ENCODE data around the gene MGMT. TPM values are rescaled to one million over a fixed set of nuclear protein-coding genes. Genes with fewer than 3 reads are reported as not detected.

Gene MGMT
- total RNA-seq, 1 donor from 2014 or later = 22.1 TPM

- DNase-seq (ENCODE audit: low spot score) = no peak
Measured at GRCh38 chr10:129728246-129728820, 261.3 kb downstream of the MGMT start.

GRCh38 chr10:129728905-129729795 is 262.1 kb downstream of the MGMT start:
- no peak for DNase-seq (ENCODE audit: low spot score)

GRCh38 chr10:129730272-129730992 is 263.4 kb downstream of the MGMT start:
- DNase-seq (ENCODE audit: low spot score) = no peak

- no peak for DNase-seq (ENCODE audit: low spot score)
Measured at GRCh38 chr10:129730993-129731325, 263.9 kb downstream of the MGMT start.

GRCh38 chr10:129740532-129741279 is 273.7 kb downstream of the MGMT start:
- no peak for DNase-seq (ENCODE audit: low spot score)

- DNase-seq (ENCODE audit: low spot score) = no peak
Measured at GRCh38 chr10:129741280-129741977, 274.4 kb downstream of the MGMT start.

GRCh38 chr10:129741978-129742741 is 275.1 kb downstream of the MGMT start:
- no peak for DNase-seq (ENCODE audit: low spot score)

- DNase-seq (ENCODE audit: low spot score) = no peak
Measured at GRCh38 chr10:129742742-129743550, 275.9 kb downstream of the MGMT start.

- DNase-seq (ENCODE audit: low spot score) = no peak
Measured at GRCh38 chr10:129743738-129744133, 276.7 kb downstream of the MGMT start.

- DNase-seq (ENCODE audit: low spot score) = no peak
Measured at GRCh38 chr10:129744134-129745111, 277.4 kb downstream of the MGMT start.

- DNase-seq (ENCODE audit: low spot score) = no peak
Measured at GRCh38 chr10:129745186-129745750, 278.2 kb downstream of the MGMT start.

- no peak for DNase-seq (ENCODE audit: low spot score)
Measured at GRCh38 chr10:129754211-129755050, 287.4 kb downstream of the MGMT start.

- no peak for DNase-seq (ENCODE audit: low spot score)
Measured at GRCh38 chr10:129755158-129755591, 288.1 kb downstream of the MGMT start.

GRCh38 chr10:129755621-129756020 is 288.6 kb downstream of the MGMT start:
- no peak for DNase-seq (ENCODE audit: low spot score)

- no peak for DNase-seq (ENCODE audit: low spot score)
Measured at GRCh38 chr10:129756912-129757901, 290.2 kb downstream of the MGMT start.

Data from umbilical cord (tissue), 2 donors.